Smooth muscle cell (in vitro differentiated cells): ENCODE data around the gene KCNJ12. TPM values are rescaled to one million over a fixed set of nuclear protein-coding genes. Genes with fewer than 3 reads are reported as not detected.

Experiments
- DNase-seq: peaks from one replicate; lab custom pipeline; 2025; ENCODE audit not compliant: unreplicated experiment; lab: John Stamatoyannopoulos, UW
- H2AFZ ChIP-seq: fragments of 200-600 bp; sonication (generic); 2 replicates; pipeline ENCODE4 v1.6.0; 2016; ENCODE audit warnings: antibody characterized with exemption, low read depth, mild to moderate bottlenecking
- H3F3A ChIP-seq: fragments of 200-600 bp; sonication (generic); 2 replicates; pipeline ENCODE4 v1.6.0; 2017; ENCODE audit warnings: antibody characterized with exemption, low read depth
- H3K27ac ChIP-seq: fragments of 200-600 bp; sonication (generic); 2 replicates; pipeline ENCODE4 v1.5.1; 2016; ENCODE audit warnings: low read depth, mild to moderate bottlenecking
- H3K27me3 ChIP-seq: fragments of 200-600 bp; sonication (generic); 2 replicates; pipeline ENCODE4 v1.6.1; 2016; ENCODE audit warnings: low read depth, mild to moderate bottlenecking
- H3K36me3 ChIP-seq: fragments of 200-600 bp; sonication (generic); 2 replicates; pipeline ENCODE4 v1.5.1; 2016; ENCODE audit warnings: low read depth
- H3K4me1 ChIP-seq: fragments of 200-600 bp; sonication (generic); 2 replicates; pipeline ENCODE4 v1.5.1; 2016; ENCODE audit warnings: low read depth
- H3K4me2 ChIP-seq: fragments of 200-600 bp; sonication (generic); 2 replicates; pipeline ENCODE4 v1.6.0; 2016; ENCODE audit warnings: mild to moderate bottlenecking
- H3K4me3 ChIP-seq: fragments of 200-600 bp; sonication (generic); 2 replicates; pipeline ENCODE4 v1.5.1; 2016; ENCODE audit warnings: mild to moderate bottlenecking
- H3K79me2 ChIP-seq: fragments of 200-600 bp; sonication (generic); 2 replicates; pipeline ENCODE4 v1.6.0; 2016; ENCODE audit warnings: low read depth, mild to moderate bottlenecking
- H3K9ac ChIP-seq: fragments of 200-600 bp; sonication (generic); 2 replicates; pipeline ENCODE4 v1.6.0; 2016; ENCODE audit warnings: low read depth
- H3K9me3 ChIP-seq: fragments of 200-600 bp; sonication (generic); replicated peaks from 2 replicates; pipeline ENCODE4 v1.5.1; 2016; ENCODE audit warnings: low read depth
- H4K20me1 ChIP-seq: fragments of 200-600 bp; sonication (generic); 2 replicates; pipeline ENCODE4 v1.6.0; 2016; ENCODE audit warnings: low read depth
- WGBS: methylation state at CpG from one replicate; pipeline ENCODE4 v1.1.7; 2016; ENCODE audit warnings: low lambda C conversion rate; 5-methylcytosine and 5-hydroxymethylcytosine counted together
- polyA plus RNA-seq: library from polyadenylated mRNA; unstranded; fragments of >200 nt; fragmentation: Nextera tagmentation; extraction: Ambion mirVana; gene quantifications from 2 replicates; pipeline ENCODE4 v1.2.1, GENCODE V29; 2016
- total RNA-seq: library from RNA; depleted of rRNA; stranded (reverse); fragments of >200 nt; gene quantifications from 2 replicates; pipeline ENCODE4 v1.2.3, GENCODE V29; 2014
- TF ChIP-seq, protein P1 (sequence below): fragments of 200-600 bp; sonication (generic); IDR thresholded peaks from 2 replicates; pipeline ENCODE4 v1.5.1; 2017; ENCODE audit warnings: borderline replicate concordance, mild to moderate bottlenecking, antibody characterized with exemption; ENCODE audit not compliant: insufficient read depth, poor library complexity, severe bottlenecking

Gene KCNJ12
- total and polyA plus RNA-seq, 2 experiments from 2014 or later, result 0.04 to 0.18 TPM

DNA sequence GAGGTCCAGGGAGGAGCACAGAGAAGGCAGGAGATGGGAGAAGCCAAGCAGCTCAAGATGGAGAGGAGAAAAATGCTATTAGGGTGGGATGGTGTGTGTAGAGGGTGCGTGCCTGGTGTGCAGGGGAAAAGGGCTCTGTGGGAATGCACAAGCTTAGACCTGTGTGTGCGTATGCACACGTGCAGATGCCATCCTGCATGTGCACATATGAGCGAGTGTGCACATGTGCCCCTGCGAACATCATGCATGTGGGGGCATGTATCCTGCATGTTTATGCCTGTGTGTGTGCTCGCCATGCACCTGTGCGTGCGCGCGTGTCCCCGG lies 438 bp upstream of the KCNJ12 start:
- Histone ChIP-seq H3K9me3 (no peaks in the 10 kb centered on the region), H3K79me2 (no peaks in the 10 kb centered on the region), H3K36me3 (no peaks in the 10 kb centered on the region), H4K20me1 (no peaks in the 10 kb centered on the region), H3K4me2 (no peak overlapping the region), H3K4me3 (no peak overlapping the region), H3K27me3 (peaks cover 43% of the 10 kb centered on the region), H3K27ac (no peak overlapping the region), H3K9ac (no peak overlapping the region), H3K4me1 (peaks cover 17% of the 10 kb centered on the region), H2AFZ (no peak overlapping the region), H3F3A (no peaks in the 10 kb centered on the region)
- DNase-seq, result no peak
- TF ChIP-seq, protein P1, sequence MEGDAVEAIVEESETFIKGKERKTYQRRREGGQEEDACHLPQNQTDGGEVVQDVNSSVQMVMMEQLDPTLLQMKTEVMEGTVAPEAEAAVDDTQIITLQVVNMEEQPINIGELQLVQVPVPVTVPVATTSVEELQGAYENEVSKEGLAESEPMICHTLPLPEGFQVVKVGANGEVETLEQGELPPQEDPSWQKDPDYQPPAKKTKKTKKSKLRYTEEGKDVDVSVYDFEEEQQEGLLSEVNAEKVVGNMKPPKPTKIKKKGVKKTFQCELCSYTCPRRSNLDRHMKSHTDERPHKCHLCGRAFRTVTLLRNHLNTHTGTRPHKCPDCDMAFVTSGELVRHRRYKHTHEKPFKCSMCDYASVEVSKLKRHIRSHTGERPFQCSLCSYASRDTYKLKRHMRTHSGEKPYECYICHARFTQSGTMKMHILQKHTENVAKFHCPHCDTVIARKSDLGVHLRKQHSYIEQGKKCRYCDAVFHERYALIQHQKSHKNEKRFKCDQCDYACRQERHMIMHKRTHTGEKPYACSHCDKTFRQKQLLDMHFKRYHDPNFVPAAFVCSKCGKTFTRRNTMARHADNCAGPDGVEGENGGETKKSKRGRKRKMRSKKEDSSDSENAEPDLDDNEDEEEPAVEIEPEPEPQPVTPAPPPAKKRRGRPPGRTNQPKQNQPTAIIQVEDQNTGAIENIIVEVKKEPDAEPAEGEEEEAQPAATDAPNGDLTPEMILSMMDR, result no peak
- 77% methylated on average over 10 of the region's 11 CpGs for WGBS

- H3K4me3 ChIP-seq, result peak overlapping the region; percentile 57
- H3K79me2 ChIP-seq, result no peaks in the 10 kb centered on the region
- no peaks in the 10 kb centered on the region for H3K36me3 ChIP-seq
- H2AFZ ChIP-seq, result peak overlapping the region; percentile 75
- TF ChIP-seq, protein P1, result no peak
- H3K9ac ChIP-seq, result no peak overlapping the region
- H3K27me3 ChIP-seq, result peaks cover 43% of the 10 kb centered on the region
- H4K20me1 ChIP-seq, result no peaks in the 10 kb centered on the region
- peak overlapping the region; percentile 94 for H3K4me2 ChIP-seq
- no peaks in the 10 kb centered on the region for H3F3A ChIP-seq
- no peak overlapping the region for H3K27ac ChIP-seq
- peaks cover 11% of the 10 kb centered on the region for H3K4me1 ChIP-seq
- 2% methylated on average over 74 of the region's 80 CpGs for WGBS
- no peak for DNase-seq
- no peaks in the 10 kb centered on the region for H3K9me3 ChIP-seq
These were observed 868 bp downstream of the KCNJ12 start for GRCh38 chr17:21376759-21377690.

DNA sequence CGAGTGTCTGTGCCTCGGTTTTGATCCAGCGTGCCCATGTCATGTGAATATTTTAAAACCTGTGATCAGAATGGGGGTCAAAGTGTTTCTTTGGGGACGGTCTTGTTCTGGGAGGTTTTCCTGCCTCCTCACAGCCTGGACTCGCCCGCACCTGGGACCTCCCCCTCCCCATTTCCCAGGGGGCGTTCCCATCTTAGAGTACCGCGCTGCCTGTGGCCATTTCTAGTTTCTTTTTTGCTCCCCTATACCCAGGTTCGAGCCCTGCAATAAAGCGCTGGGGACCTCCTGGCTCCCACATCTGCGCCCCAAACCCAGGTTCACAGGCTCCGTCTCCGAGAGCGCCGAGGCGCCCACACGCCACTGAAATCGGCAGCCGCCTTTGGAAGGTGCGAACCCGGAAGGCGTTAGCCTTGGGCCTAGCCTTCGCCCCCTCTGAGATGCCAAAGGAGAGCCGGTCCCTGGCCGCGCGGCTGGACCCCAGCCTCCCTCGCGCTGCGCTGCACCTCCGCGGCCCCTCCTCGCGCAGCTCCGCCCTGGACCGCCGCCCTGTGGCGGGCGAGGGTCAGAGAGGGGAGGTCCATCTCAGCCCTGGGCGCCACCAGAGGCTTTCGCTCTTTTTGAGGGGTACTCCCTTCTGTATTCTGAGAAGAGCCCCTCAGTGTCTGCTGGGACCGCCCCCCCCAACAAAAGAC lies 1.7 kb downstream of the KCNJ12 start:
- Histone ChIP-seq H3K27me3 (peaks cover 43% of the 10 kb centered on the region), H3K36me3 (no peaks in the 10 kb centered on the region), H3K9ac (no peak overlapping the region), H3K79me2 (no peaks in the 10 kb centered on the region), H3K4me1 (peaks cover 11% of the 10 kb centered on the region), H3F3A (no peaks in the 10 kb centered on the region), H2AFZ (peak overlapping the region; percentile 75), H3K4me2 (peak overlapping the region; percentile 94), H3K27ac (no peak overlapping the region), H4K20me1 (no peaks in the 10 kb centered on the region), H3K9me3 (no peaks in the 10 kb centered on the region), H3K4me3 (peak overlapping the region; percentile 57)
- DNase-seq, result no peak
- WGBS, result 5% methylated on average over 38 of the region's 43 CpGs
- TF ChIP-seq, protein P1, result no peak
